ENCODE data around the gene ARID1B. TPM values are rescaled to one million over a fixed set of nuclear protein-coding genes. Genes with fewer than 3 reads are reported as not detected.

The ARID1B gene
- total RNA-seq, 1 donor from 2014 or later: 248 TPM

- CTCF ChIA-PET: no interaction called here
- peaks cover 59% of the 10 kb centered on the region for H3K4me1 Mint-ChIP-seq
Observed at GRCh38 chr6:157001716-157002115, 224.5 kb downstream of the ARID1B start.

GRCh38 chr6:157002774-157003173, 225.6 kb downstream of the ARID1B start:
- Mint-ChIP-seq H3K9me3 (no peaks in the 10 kb centered on the region), H3K36me3 (ENCODE audit: low read depth) (peaks cover 29% of the 10 kb centered on the region), H3K27me3 (no peaks in the 10 kb centered on the region), H3K4me3 (no peak overlapping the region), H3K27ac (no peak overlapping the region), H3K4me1 (peaks cover 63% of the 10 kb centered on the region)
- no peak for TF ChIP-seq CTCF (IDR thresholded peaks at IDR 0.05)
- intact Hi-C loops (cut with micrococcal nuclease): no loop called here
- DNase-seq (no peak), ATAC-seq (ENCODE audit: low read depth) (no peak)
- POLR2A ChIA-PET: no interaction called here
- CTCF ChIA-PET: no interaction called here

More at GRCh38 chr6:157001716-157002115, 224.5 kb downstream of the ARID1B start:
- intact Hi-C loops (cut with micrococcal nuclease): no loop called here
- H3K27me3 Mint-ChIP-seq: no peaks in the 10 kb centered on the region
- POLR2A ChIA-PET: interaction anchor here (0.5 kb wide), 1 partner anchor 271 kb away, joined by 5 read pairs; no protein-coding TSS in a partner anchor
- H3K27ac Mint-ChIP-seq: no peak overlapping the region
- ATAC-seq (ENCODE audit: low read depth) (no peak), DNase-seq (no peak)
- no peak for TF ChIP-seq CTCF (IDR thresholded peaks at IDR 0.05)
- H3K4me3 Mint-ChIP-seq: no peak overlapping the region
- H3K9me3 Mint-ChIP-seq: no peaks in the 10 kb centered on the region
- H3K36me3 Mint-ChIP-seq (ENCODE audit: low read depth): peaks cover 29% of the 10 kb centered on the region

- no peak overlapping the region for H3K27ac Mint-ChIP-seq
- intact Hi-C loops (cut with micrococcal nuclease): loop anchor here (2.0 kb wide), 1 partner anchor 55 kb away; no protein-coding TSS in a partner anchor
- no peak for TF ChIP-seq CTCF (IDR thresholded peaks at IDR 0.05)
Observed at GRCh38 chr6:157005940-157006339, 228.8 kb downstream of the ARID1B start.

GRCh38 chr6:157008568-157008967, 231.4 kb downstream of the ARID1B start:
- ChIA-PET CTCF (no interaction called here), POLR2A (no interaction called here)
- peaks cover 6% of the 10 kb centered on the region for H3K36me3 Mint-ChIP-seq (ENCODE audit: low read depth)
- H3K4me3 Mint-ChIP-seq: no peak overlapping the region
- ATAC-seq (ENCODE audit: low read depth): no peak
- intact Hi-C loops (cut with micrococcal nuclease): no loop called here
- H3K9me3 Mint-ChIP-seq: no peaks in the 10 kb centered on the region
- no peak for DNase-seq
- H3K27me3 Mint-ChIP-seq: no peaks in the 10 kb centered on the region
- no peak overlapping the region for H3K27ac Mint-ChIP-seq
- no peak for TF ChIP-seq CTCF (IDR thresholded peaks at IDR 0.05)
- H3K4me1 Mint-ChIP-seq: peaks cover 71% of the 10 kb centered on the region

More at GRCh38 chr6:157005940-157006339, 228.8 kb downstream of the ARID1B start:
- Mint-ChIP-seq H3K4me3 (no peak overlapping the region), H3K27me3 (no peaks in the 10 kb centered on the region), H3K4me1 (peaks cover 76% of the 10 kb centered on the region), H3K9me3 (no peaks in the 10 kb centered on the region), H3K36me3 (ENCODE audit: low read depth) (peaks cover 25% of the 10 kb centered on the region)
- CTCF ChIA-PET: no interaction called here
- ATAC-seq (ENCODE audit: low read depth): no peak
- POLR2A ChIA-PET: interaction anchor here (0.6 to 0.9 kb wide), 2 partner anchors 8 to 15 kb away, joined by 3 read pairs; no protein-coding TSS in a partner anchor
- DNase-seq: no peak

GRCh38 chr6:157012355-157012754, 235.2 kb downstream of the ARID1B start:
- CTCF ChIA-PET: no interaction called here
- POLR2A ChIA-PET: no interaction called here
- intact Hi-C loops (cut with micrococcal nuclease): no loop called here
- Mint-ChIP-seq H3K27ac (no peak overlapping the region), H3K36me3 (ENCODE audit: low read depth) (no peaks in the 10 kb centered on the region), H3K4me3 (no peak overlapping the region), H3K27me3 (no peaks in the 10 kb centered on the region), H3K4me1 (peaks cover 70% of the 10 kb centered on the region), H3K9me3 (no peaks in the 10 kb centered on the region)
- no peak for ATAC-seq (ENCODE audit: low read depth)
- DNase-seq: no peak
- TF ChIP-seq CTCF (IDR thresholded peaks at IDR 0.05): no peak
